Hepatic stellate cell (primary cell): ENCODE measurements around the gene IL36RN.

Experiments
- DNase-seq: peaks from one replicate; pipeline ENCODE4 v3.0.0; 2011; ENCODE audit warnings: low spot score

Gene IL36RN

DNA sequence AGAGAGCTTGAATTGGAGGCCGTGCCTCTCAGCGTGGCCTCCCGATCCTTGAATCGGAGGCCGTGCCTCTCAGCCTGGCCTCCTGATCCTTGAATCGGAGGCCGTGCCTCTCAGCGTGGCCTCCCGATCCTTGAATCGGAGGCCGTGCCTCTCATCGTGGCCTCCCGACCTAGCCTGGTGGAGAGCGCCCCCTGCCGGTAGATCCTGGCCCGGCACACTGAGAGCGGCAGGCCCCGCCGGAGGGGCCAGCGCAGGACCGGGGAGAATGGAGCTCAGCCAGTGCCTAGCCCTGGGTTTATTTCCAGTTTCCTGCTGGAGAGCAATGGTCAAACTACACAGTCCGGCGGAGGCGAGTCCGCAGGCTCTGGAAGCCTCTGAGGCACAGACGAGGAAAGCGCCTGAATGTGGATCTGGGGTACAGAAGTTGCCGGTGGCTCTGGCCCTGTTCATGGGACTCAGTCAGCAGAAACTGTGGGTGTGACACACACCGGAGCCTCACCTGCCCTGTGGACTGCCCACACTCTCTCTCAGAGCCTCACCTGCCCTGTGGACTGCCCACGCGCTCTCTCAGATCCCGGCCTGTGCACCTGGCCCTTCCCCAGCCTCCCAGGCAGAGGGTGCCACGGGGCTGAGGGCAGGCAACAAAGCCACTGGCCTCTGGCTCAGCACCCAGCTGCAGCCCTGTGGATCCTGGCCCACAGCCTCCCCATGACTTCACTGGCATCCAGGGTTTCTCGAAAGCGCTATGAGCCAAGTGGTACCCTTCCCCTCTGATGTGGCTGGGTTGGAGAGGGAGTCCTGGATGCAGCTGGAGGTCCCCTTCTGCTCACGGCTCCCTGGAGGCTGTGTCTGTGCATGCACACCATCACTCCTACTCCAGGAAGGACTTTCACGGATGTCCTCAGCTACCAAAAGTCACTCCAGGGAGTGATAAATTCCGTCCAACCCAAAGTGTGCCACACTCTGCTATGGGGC is 7.8 kb upstream of the IL36RN start:
- DNase-seq: no peak

DNA sequence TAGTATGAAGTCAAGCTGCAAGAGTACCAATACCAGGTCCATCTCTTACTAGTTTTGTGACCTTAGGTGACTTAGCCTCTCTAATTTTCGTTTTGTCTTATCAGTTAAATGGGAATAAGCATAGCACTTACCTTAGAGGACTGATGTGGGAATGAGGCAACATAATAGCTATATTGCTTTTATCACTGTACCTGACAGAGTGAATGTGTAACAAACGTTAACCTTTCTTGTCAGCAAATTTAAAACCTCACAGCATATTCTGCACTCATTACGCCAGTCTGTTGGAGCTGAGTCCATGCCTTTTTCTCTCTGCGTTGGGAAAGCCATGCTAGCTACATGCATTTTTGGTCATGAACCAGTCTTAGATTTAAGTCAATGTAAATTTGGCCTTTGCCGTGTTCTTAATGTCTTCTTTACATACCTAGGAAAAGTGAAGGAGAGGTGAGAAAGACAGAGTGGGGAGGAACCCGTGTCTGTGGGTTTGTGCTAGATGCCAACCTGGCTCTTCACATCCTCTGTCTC is 6.5 kb upstream of the IL36RN start, which contains the start of gene IL36B:
Gene IL36B, minus strand, starts transcription at position 472 of the 522 bp plus-strand sequence.
- no peak for DNase-seq

DNA sequence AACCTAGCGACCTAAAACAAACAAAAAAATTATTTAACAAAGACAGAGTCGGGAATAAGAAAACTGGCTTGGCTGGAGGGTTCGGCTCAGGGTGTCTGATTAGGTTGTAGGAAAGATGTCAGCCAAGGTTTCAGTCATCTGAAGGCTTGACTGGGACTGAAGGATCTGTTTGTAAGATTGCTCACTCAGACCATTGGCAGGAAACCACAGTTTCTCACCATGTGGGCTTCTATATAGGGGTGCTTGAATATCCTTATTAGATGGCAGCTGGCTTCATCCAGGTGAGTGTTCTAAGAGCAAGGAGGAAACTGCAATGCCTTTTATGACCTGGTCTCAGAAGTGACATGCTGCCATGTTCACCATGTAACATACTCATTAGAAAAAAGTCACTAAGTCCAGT is 5.3 kb upstream of the IL36RN start:
- DNase-seq: no peak

DNA sequence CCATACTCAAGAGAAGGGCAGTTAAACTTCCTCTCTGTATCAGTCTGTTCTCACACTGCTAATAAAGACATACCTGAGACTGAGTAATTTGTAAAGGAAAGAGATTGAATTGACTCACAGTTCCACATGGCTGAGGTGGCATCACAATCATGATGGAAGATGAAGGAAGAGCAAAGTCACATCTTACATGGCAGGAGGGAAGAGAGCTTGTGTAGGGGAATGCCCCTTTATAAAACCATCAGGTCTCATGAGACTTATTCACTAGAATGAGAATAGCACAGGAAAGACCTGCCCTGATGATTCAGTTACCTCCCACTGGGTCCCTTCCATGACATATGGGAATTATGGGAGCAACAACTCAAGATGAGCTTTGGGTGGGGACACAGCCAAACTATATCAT is 4.9 kb upstream of the IL36RN start:
- DNase-seq: no peak

DNA sequence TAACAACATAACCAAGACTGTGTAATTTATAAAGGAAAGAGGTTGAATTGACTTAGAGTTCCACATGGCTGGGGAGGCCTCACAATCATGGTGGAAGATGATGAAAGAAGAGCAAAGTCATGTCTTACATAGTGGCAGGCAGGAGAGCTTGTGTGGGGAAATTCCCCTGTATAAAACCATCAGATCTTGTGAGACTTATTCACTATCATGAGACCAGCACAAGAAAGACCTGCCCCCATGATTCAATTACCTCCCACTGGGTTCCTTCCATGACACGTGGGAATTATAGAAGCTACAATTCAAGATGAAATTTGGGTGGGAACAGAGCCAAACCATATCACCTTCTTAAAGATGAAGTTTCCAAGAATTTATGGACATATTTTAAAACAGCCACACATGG is 2.5 kb upstream of the IL36RN start:
- no peak for DNase-seq

DNA sequence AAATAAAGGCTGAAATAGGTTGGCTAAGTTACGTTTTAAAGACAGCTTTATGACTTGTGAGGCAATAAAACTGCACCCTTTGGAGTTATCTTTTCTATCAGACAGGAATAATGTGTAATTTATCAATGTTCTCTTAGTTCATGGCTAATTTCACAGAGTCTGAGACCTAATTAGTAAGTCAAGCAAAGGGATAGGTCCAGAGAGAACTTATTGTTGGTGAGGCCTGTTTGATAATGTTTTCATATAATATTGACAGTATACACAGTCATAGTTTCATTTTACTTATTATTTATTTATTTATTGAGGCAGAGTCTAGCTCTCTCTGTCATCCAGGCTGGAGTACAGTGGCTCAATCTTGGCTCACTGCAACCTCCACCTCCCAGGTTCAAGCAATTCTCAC is 1.9 kb upstream of the IL36RN start:
- DNase-seq: no peak

DNA sequence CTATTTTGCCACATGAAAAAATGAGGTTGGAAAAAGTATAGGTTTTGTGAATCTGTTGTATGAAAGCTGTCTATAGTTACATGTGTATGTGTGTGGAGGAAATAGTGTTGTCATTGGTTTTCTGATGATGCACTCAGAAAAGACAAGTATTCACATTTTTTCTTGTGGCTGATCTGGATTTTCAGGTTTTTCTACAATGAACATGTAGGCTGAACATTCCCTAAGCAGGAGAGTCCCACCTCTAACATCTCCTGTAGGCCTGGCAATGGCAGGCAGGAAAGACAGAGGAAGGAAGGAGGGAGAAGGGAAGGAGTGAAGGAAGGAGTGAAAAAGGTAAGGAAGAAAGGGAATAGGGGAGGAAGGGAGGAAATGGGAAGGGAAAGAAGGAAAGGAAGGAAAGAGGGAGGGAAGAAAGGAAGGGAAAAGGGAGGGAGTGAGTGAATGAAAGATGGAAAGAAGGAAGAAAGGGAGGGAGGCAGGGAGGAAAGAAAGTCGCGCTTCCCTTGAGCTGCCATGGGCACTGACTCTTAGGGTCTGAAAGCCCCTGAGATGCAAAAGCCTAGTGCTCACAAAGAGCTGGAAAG is 495 bp upstream of the IL36RN start:
- no peak for DNase-seq

DNA sequence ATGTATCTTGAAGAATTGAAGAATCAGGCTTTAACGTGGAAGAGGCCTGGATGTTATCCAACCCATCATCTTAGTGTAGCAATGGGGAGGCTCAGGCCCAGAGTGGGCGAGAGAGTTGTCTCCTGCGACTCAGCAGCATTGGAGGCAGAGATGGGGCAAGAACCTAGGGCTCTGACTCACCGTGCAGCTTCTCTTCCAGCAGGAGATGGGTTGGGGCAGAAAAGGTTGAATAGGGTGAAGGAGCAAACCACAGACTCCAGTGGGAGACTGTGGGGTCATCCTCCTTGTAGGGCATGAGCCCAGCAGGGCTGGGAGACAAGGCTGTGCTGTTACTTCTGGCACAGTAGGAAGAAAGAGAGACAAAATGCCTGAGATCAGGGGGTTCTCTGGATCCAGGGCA is 1.4 kb downstream of the IL36RN start:
- no peak for DNase-seq

DNA sequence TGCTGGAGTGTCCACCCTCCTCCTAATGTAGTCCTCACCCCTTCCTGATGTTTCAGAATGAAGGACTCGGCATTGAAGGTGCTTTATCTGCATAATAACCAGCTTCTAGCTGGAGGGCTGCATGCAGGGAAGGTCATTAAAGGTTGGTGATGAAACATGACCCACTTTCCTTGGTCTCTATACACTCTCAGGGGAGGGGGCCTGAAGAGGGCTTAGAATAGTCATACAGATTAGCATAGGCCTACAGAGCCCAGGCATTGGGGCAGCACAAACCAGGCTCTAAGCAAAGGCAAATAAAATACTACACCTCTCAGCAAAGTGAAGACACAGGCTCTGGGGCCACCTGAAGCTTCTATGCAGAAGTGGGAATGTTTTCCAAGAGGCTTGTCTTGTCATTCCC is 1.8 kb downstream of the IL36RN start:
- no peak for DNase-seq

DNA sequence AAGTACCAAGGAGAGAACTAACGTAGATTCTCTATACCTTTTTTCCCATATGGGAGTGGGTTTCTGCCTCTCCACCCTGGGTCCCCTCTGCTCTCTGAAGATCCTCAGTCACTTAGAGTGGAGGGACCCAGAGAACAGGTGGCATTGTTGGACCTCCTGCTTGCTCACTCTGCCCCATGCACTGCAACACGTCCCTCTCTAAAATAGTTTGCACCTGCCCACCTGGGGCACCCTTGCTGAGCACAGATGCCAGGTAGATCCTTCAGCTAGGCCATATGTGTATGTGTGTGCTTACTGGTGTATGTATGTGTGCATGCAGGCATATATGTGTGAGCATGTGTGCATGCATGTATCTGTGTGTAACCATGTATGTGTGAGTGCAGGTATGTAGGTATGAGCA is 2.2 kb downstream of the IL36RN start:
- DNase-seq: no peak

DNA sequence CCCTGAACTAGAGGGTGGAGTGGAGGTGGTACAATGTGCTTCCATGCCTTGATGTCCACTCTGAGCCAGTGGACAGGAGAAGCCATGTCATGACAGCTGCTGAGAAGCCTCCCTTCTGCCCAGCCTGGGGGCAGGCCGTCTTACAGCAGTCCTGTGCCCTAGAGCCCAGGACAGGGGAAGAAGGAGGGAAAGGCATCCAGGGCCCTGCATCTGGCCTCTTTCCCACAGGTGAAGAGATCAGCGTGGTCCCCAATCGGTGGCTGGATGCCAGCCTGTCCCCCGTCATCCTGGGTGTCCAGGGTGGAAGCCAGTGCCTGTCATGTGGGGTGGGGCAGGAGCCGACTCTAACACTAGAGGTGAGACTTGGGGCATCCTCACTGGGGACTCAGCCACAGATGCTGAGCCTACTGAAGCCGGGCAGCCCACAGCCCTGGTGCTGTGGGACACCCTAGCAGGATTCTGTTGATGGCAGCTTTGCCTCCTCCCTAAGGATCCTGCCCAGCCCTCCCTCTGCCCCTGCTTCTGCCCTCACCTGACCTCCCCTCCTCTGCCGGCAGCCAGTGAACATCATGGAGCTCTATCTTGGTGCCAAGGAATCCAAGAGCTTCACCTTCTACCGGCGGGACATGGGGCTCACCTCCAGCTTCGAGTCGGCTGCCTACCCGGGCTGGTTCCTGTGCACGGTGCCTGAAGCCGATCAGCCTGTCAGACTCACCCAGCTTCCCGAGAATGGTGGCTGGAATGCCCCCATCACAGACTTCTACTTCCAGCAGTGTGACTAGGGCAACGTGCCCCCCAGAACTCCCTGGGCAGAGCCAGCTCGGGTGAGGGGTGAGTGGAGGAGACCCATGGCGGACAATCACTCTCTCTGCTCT is 3.1 kb downstream of the IL36RN start:
- DNase-seq: no peak

DNA sequence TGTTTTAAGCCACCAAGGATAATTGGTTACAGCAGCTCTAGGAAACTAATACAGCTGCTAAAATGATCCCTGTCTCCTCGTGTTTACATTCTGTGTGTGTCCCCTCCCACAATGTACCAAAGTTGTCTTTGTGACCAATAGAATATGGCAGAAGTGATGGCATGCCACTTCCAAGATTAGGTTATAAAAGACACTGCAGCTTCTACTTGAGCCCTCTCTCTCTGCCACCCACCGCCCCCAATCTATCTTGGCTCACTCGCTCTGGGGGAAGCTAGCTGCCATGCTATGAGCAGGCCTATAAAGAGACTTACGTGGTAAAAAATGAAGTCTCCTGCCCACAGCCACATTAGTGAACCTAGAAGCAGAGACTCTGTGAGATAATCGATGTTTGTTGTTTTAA is 5.3 kb downstream of the IL36RN start:
- no peak for DNase-seq

DNA sequence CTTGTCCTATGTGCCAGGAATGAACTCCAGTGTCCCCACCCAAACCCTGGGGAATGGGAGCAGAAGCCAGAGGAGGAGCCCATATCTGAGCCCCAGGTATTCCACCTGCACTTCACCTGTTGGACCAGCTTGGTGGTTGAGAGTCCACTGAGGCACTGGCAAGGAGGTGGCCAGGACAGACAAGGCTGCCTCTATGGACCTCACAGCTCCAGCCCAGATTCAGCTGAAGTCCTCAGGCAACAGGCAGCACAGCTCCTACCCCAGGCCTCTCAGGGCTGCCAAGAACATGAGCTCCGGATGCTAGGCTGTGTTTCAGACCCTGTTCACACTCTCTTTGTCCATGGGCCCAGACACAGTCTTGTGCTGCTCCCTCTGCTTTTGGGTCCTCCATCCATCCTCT is 5.9 kb downstream of the IL36RN start:
- DNase-seq: no peak

DNA sequence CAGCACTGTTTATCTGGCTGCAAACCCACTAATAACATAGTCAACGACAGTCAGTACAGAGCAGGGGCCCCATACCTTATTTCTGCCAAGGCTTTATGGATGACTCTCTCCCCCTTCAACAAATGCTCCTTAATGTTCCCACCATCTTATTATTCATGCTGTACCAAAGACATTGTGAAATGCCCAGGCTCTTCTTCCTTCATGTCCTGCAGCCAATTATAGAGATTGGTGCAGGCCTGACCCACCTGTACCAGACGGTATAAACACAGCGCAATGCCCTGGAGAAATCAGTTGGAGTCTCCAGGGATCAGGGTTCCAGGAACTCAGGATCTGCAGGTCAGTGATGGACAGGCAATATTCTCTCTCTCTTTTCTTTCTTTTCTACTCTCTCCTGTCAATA is 8.7 kb downstream of the IL36RN start, which contains the start of gene IL1F10:
Gene IL1F10, plus strand, starts transcription at position 290 of the 400 bp plus-strand sequence. CDS start 4,769 bp downstream, outside the sequence.
- no peak for DNase-seq

DNA sequence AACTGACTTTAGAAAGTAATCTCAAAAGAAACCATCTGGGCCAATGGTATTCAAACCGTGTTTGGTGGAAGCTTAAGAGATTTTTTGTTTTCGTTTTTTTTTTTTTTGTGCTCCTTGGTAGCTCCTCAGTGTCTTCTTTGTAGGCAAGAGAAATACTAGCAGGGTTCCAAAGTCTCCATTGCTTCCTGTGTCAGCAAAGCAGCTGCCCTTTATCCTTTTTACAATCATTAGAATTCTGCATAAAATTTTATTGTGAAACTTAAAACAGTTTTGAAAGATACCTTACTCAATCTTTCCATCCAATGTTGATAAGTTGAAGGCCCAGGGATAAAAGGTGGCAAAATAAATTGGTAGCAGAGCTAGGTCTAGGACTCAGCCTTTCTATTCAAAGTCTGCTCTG is 9.3 kb downstream of the IL36RN start:
- DNase-seq: no peak

DNA sequence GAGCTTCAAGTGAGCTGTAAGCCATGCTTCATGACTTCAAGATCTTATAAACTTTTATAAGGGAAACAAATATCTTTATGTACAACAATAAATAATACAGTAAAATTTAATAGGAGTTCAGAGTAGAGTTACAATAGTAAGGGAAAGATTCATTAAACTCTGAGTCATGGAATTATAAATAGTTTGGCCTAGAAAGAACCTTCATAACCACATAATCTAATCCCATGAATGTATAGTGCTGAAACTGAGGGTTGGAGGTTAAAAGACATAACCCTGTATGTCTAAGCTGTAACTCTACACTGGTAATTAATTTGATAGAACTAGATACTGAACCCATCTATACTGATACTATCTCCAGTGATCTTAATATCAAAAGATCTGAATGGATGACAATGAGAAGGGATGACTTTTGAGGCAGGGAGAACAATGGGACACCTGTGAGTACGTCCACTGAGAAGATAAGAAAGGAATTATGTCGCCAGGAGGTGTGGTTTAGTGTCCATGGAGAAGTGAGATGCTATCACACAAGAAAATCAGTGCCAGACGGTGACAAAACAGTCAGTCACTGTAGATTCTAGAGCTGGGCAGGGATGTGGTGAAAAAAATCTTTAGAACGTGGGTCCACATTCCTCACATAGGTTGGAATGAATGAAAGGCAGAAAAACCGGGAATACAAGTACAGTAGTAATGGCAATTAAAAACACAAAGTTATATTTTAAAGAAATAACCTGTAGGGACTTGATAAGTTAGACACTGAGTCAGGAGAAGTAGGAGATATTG is 9.9 kb downstream of the IL36RN start:
- DNase-seq: no peak

DNA sequence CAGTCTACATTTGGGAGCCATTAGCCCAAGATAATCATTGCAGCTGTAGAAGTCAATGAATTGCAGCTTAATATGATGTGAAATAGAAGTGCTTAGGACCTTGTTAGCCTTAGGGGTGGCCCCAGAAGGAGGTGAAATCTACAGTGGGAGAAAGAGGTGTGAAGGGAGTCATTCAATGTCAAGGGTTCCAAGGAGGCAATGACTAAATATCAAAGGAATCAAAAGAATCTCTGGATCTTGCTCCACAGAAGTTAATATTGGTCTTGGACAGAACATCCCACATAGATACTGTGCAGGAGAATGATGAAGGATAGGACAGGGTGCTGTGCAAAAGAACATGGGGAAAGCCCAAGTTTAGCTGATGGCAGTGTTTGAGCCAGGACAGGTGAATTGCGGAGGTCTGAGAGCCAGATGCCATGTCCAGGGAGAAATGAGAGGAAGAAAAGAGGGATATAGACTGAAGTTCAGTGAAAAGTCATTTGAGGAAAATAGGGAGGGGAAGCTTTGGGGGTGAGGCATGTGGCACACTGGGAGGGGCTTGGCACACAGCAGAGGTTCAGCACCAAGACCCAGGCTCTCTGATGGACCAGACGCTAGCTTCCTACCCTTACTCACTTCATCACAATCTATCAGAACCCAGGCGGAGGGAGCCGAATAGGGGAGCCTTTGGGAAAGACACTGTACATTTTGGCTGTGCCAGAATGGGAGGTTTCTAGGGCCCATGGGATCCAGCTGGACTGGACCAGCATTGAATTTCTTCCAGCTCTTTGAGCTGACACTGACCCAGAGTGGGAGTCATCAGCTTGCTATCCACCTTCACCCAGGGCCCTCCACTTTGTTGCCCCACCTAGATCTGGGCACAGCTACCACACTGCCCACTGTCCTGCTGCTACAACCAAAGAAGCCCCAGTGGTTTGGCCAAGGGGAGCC is 10.9 kb downstream of the IL36RN start:
- DNase-seq: no peak

DNA sequence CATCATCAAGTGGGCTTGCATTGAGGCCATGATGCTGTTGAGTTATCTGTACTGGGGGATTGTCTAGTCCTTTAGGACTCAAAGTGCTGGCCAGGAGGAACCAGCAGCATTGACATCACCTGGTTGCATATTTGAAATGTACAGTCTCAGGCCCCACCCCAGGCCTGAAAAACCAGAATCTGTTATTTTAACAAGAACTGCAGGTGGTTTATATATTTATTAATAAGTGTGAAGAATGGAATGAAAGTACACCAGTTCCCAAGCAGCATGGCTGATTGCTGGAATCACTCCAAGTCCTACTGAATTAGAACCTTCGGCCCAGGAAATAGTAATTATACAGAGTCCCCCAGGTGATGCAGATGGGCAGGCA is 11.6 kb downstream of the IL36RN start:
- no peak for DNase-seq

DNA sequence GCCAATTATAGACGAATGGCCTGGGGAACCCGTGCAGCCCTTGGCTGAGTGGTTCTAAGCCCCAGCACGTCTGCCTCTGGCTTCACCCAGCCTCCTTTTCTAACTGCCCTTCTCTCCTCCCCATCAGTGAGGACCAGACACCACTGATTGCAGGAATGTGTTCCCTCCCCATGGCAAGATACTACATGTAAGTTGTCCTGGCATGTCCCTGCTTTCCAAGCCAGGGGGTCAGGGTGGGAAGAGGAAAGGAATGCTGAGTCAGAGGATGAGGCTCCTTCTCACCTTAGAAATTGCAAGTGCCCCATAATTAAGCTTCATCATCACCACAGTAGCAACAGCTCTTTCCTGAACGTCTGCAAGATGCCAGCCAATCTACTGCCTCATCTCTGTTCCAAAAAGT is 13.6 kb downstream of the IL36RN start:
- no peak for DNase-seq

DNA sequence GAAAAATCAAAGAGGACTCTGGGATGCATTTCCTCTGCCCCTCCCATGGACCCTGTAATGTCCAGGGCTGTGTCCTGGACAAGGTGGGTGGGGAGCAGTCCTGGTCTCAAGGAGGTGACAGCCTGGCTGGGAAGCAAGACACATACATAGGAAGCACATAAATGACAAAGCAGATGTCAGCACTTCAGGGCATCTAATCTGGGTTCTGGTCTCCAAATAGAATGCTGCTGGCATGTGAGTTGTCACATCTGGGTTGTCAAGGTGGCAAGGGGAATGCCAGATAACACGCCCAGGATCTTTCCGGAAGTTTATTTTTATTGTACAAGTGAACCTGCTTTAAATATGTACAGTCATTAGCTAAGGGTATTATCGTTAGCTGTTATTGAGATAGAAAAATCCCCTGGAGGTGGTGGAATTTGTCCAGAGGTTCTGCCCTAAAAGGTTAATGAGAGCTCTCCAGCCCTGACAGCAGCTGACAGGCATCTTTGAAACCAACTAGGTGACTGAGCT is 14.4 kb downstream of the IL36RN start:
- DNase-seq: no peak
